Kidney (tissue), 14 donors: ENCODE measurements around the gene FAAP100. TPM values are rescaled to one million over a fixed set of nuclear protein-coding genes. Genes with fewer than 3 reads are reported as not detected.

Source experiments
- DNase-seq, 5 donors: peaks; one replicate each; pipeline ENCODE4 v3.0.0-alpha.2; 2013 to 2020
- FAIRE-seq: peaks from 2 replicates; lab custom pipeline; 2012; peaks lifted over from hg19 to GRCh38; lab: Jason Lieb, UNC
- H3K27ac ChIP-seq, 2 donors: one replicate each; pipeline ENCODE4 v1.7.0; 2013; ENCODE audit warnings: low read depth in 2 of 2, low read length in 2 of 2, inconsistent platforms in 1 of 2
- H3K27me3 ChIP-seq: one replicate; pipeline ENCODE4 v1.7.1; 2013; ENCODE audit warnings: low read length, inconsistent platforms; ENCODE audit not compliant: control insufficient read depth, insufficient read depth
- H3K36me3 ChIP-seq, 3 donors: one replicate each; pipeline versions ENCODE4 v1.7.0 to v1.7.1; 2013; ENCODE audit warnings: low read length in 3 of 3, control low read depth in 1 of 3, inconsistent platforms in 1 of 3; ENCODE audit not compliant: insufficient read depth in 3 of 3, control insufficient read depth in 2 of 3
- H3K4me1 ChIP-seq, 3 donors: one replicate each; pipeline versions ENCODE4 v1.7.0 to v1.7.1; 2013; ENCODE audit warnings: low read length in 3 of 3, inconsistent platforms in 1 of 3, low read depth in 1 of 3; ENCODE audit not compliant: control insufficient read depth in 2 of 3, insufficient read depth in 2 of 3
- H3K4me3 ChIP-seq, 3 donors: one replicate each; pipeline versions ENCODE4 v1.7.0 to v1.8.1; 2013; ENCODE audit warnings: low read length in 3 of 3, control low read depth in 1 of 3, inconsistent platforms in 1 of 3
- H3K9ac ChIP-seq, 3 donors: one replicate each; pipeline versions ENCODE4 v1.7.0 to v1.7.1; 2013; ENCODE audit warnings: low read length in 3 of 3, control low read depth in 1 of 3, inconsistent platforms in 1 of 3
- H3K9me3 ChIP-seq, 3 donors: one replicate each; pipeline versions ENCODE4 v1.7.0 to v1.7.1; 2013; ENCODE audit warnings: low read length in 3 of 3, control low read depth in 1 of 3, inconsistent platforms in 1 of 3; ENCODE audit not compliant: control insufficient read depth in 2 of 3, insufficient read depth in 1 of 3
- intact Hi-C: fragments of 100-400 bp; cut with DNase I; formaldehyde crosslinking; loops from one replicate; pipeline ENCODE4 v1.11.1; 2022
- polyA plus RNA-seq: library from polyadenylated mRNA; stranded (reverse); fragments of 350-450 nt; fragmentation: Illumina TruSeq; extraction: RNeasy Lipid Tissue Mini Kit (QIAGEN cat#74804); gene quantifications from one replicate; pipeline ENCODE4 v1.2.3, GENCODE V29; 2014; ENCODE audit warnings: low read depth, low replicate concordance; ENCODE audit not compliant: insufficient read depth
- total RNA-seq: library from RNA; stranded (reverse); fragmentation: NEBNext Ultra II Directional; extraction: Animal tissue kit (Norgen Biotek cat#: 25700); gene quantifications from one replicate; pipeline ENCODE4 v1.2.1, GENCODE V29; 2021
- TF ChIP-seq, protein P1 (sequence below): IDR thresholded peaks from 3 replicates; pipeline ENCODE4 v1.5.1; 2012; ENCODE audit warnings: mild to moderate bottlenecking, moderate library complexity, borderline replicate concordance; ENCODE audit not compliant: insufficient read depth; ENCODE audit errors: extremely low read depth
- donor health status: control.
- donor health status: control.
- donor health status: control.
- donor health status: control.
- donor health status: control.
- donor health status: DM: yes; HTN: yes; CAD: no.
- donor health status: Normal renal cell carcinoma (clear cell type).

The FAAP100 gene
- total and polyA plus RNA-seq, 2 donors from 2014 or later = 13.2 to 28.6 TPM

DNA sequence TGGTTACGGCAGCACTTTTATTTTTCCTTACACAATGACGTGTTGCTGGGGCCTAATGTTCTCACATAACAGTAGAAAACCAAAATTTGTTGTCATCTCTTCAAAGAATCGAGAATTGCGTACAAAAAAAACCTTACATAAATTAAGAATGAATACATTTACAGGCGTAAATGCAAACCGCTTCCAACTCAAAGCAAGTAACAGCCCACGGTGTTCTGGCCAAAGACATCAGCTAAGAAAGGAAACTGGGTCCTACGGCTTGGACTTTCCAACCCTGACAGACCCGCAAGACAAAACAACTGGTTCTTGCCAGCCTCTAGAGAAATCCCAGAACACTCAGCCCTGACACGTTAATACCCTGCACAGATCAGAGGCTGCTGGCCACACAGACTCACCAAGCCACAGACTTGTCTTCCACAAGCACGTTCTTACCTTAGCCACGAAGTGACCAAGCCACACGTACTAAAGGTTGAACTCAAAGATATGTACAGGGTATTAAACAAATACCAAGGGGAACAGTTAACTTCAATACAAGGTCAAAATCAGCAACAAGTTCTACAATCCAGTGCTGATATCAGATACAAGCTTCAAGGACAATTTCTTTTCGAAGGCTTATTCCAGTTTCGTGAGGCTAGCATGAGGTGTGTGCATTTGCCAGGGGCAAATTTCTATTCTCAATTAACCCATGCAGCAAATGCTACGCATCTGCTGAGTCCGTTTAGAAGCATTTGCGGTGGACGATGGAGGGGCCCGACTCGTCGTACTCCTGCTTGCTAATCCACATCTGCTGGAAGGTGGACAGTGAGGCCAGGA, 42.0 kb downstream of the FAAP100 start:
- no peaks in the 10 kb centered on the region for H3K27me3 ChIP-seq
- TF ChIP-seq, protein P1, sequence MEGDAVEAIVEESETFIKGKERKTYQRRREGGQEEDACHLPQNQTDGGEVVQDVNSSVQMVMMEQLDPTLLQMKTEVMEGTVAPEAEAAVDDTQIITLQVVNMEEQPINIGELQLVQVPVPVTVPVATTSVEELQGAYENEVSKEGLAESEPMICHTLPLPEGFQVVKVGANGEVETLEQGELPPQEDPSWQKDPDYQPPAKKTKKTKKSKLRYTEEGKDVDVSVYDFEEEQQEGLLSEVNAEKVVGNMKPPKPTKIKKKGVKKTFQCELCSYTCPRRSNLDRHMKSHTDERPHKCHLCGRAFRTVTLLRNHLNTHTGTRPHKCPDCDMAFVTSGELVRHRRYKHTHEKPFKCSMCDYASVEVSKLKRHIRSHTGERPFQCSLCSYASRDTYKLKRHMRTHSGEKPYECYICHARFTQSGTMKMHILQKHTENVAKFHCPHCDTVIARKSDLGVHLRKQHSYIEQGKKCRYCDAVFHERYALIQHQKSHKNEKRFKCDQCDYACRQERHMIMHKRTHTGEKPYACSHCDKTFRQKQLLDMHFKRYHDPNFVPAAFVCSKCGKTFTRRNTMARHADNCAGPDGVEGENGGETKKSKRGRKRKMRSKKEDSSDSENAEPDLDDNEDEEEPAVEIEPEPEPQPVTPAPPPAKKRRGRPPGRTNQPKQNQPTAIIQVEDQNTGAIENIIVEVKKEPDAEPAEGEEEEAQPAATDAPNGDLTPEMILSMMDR = no peak
- intact Hi-C loops = loop anchor here (2.0 kb wide), 1 partner anchor 113 kb away; no protein-coding TSS in a partner anchor
- peak overlapping the region; percentile 84 to 96 (median 94) for H3K4me3 ChIP-seq
- H3K9ac ChIP-seq = peak overlapping the region; percentile 38 to 97 (median 83)
- H3K4me1 ChIP-seq = peaks cover 3 to 13% (median 3%) of the 10 kb centered on the region in 3 donors
- H3K36me3 ChIP-seq = peaks cover 11 to 28% (median 20%) of the 10 kb centered on the region in 3 donors
- peak in 2 of 5 donors; percentile 13 to 31 for DNase-seq
- no peak for FAIRE-seq
- H3K9me3 ChIP-seq = no peaks in the 10 kb centered on the region
- H3K27ac ChIP-seq = peak overlapping the region; percentile 65 to 88

- intact Hi-C loops = no loop called here
- Histone ChIP-seq H3K27ac (peak overlapping the region in 1 of 2 donors; percentile 88), H3K4me3 (peak overlapping the region; percentile 84 to 96 (median 94)), H3K36me3 (peaks cover 11 to 28% (median 20%) of the 10 kb centered on the region in 3 donors), H3K9me3 (no peaks in the 10 kb centered on the region), H3K27me3 (no peaks in the 10 kb centered on the region), H3K4me1 (peaks cover 3 to 13% (median 3%) of the 10 kb centered on the region in 3 donors), H3K9ac (peak overlapping the region; percentile 57 to 97 (median 83))
- DNase-seq (peak in 1 of 5 donors; percentile 11), FAIRE-seq (no peak)
- TF ChIP-seq, protein P1 = no peak
These were observed 42.8 kb downstream of the FAAP100 start for GRCh38 chr17:81509207-81509971.

DNA sequence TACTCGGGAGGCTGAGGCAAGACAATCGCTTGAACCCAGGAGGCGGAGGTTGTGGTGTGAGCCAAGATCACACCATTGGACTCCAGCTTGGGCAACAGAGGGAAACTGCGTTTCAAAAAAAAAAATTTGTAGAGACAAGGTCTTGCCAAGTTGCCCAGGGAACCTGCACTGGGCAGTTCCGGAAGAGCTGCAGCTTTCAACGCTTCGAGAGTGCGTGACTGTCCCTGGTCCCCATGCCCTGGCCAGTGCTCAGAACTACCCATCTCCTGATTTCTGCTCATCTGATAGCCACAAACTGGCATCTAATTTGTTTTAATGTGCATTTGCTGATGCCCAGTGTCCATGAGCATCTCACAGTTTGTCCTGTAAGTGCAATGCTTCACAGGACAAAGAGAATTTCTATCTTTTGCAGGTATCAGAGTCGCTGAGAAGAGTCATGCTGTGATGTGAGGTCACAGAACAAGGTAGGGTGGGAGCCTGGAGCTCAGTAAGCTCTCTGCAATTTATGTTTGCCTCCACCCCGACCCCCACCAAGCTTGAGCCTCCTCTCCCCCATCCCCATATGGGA, 43.4 kb downstream of the FAAP100 start:
- H3K9me3 ChIP-seq = no peaks in the 10 kb centered on the region
- peaks cover 11 to 28% (median 20%) of the 10 kb centered on the region in 3 donors for H3K36me3 ChIP-seq
- peaks cover 3 to 13% (median 3%) of the 10 kb centered on the region in 3 donors for H3K4me1 ChIP-seq
- intact Hi-C loops = no loop called here
- H3K27ac ChIP-seq = no peak overlapping the region
- H3K27me3 ChIP-seq = no peaks in the 10 kb centered on the region
- DNase-seq (no peak), FAIRE-seq (no peak)
- peak overlapping the region in 1 of 3 donors; percentile 97 for H3K9ac ChIP-seq
- TF ChIP-seq, protein P1 = no peak
- H3K4me3 ChIP-seq = peak overlapping the region; percentile 84 to 96 (median 94)
